Activated CD4-positive, alpha-beta T cell treated with anti-CD3 and anti-CD28 coated beads, Interleukin-2, Interleukin-6, amounts not matched to agents 100 ng/mL and 50 ng/mL, durations not matched to agents 16 hours and 8 hours (primary cell): ENCODE data around the gene ASIP.
A peak's percentile ranks its signal among the peaks of the same experiment; 100 is the strongest.
"Not testable (repeated sequence)": the region's sequence is repeated elsewhere in the genome, so short reads cannot be mapped to it uniquely, and the experiment has no call there.

Experiments used
- DNase-seq: peaks from one replicate; pipeline ENCODE4 v3.0.0-alpha.2; 2020

Gene ASIP

DNA sequence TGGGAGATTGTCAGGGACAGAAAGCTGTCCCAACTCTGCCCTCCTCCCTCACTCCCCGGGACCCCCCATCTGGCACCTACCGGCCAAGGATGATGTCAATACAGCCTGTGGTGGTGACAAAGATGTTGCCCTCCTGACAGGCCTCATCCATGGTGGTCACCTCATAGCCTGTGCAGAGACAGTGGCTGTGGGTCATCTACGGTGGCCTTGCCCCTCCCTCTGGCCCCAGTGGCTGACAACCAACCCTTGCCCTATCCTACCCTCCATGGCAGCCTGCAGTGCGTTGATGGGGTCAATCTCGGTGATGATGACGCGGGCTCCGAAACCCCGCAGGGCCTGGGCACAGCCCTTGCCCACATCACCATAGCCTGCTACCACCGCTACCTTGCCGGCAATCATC lies 49.2 kb downstream of the ASIP start:
- no peak for DNase-seq

GRCh38 chr20:34292496-34292895 lies 51.3 kb downstream of the ASIP start:
- no peak for DNase-seq

DNA sequence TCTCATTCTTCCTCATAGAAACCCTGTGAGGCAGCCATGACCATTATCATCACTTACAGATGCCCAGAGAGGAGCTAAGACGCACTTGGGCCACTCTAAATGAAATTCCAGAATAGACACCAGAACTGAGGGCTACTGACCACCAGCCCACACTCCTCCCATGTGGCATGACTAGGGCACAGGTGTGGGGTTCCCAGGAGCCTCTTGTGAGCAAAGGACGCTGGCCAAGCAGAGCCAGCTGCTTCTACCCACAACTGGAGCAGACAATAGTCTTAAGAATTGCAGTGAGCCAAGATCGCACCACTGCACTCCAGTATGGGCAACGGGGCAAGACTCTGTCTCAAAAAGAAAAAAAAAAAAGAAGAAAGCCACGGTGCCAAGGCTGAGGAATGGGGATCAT lies 51.9 kb downstream of the ASIP start:
- no peak for DNase-seq

GRCh38 chr20:34293589-34293988 lies 52.4 kb downstream of the ASIP start:
- no peak for DNase-seq

DNA sequence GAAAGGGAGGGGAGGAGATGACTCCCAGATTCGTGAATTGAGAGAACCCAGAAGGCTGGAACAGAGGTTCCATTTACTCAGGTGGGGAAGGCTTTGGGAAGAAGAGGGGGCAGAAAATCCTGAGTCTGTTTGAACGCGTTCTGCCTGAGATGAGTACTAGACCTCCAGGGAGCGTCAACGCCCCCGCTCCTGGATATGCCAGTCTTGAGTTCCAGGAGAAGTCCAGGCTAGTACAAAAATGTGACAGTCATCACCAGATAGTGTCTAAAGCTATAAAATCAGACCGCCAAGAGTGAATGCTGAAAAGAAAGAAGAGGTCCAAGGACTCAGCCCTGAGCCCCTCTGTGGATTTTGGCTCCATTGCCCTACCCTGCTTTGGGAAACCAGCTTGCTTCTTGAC lies 53.3 kb downstream of the ASIP start:
- no peak for DNase-seq

DNA sequence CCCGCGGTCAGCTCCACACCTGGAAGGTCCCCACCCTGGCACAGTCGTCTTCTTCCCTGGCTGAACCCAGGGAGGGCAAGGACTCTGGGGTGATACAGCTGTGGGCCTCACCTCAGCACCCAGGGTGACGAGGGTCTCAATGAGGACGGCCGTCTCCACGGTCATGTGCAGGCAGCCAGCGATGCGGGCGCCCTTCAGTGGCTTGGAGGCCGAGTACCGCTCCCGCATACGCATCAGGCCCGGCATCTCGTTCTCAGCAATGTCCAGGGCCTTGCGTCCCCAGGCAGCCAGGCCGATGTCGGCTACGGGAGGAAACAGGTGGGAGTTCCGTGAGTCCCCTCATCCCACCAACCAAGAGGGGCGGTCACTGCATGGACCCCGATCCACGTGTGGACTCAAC lies 54.1 kb downstream of the ASIP start:
- DNase-seq = no peak

- no peak for DNase-seq
These were observed 55.2 kb downstream of the ASIP start for GRCh38 chr20:34296468-34296867.

DNA sequence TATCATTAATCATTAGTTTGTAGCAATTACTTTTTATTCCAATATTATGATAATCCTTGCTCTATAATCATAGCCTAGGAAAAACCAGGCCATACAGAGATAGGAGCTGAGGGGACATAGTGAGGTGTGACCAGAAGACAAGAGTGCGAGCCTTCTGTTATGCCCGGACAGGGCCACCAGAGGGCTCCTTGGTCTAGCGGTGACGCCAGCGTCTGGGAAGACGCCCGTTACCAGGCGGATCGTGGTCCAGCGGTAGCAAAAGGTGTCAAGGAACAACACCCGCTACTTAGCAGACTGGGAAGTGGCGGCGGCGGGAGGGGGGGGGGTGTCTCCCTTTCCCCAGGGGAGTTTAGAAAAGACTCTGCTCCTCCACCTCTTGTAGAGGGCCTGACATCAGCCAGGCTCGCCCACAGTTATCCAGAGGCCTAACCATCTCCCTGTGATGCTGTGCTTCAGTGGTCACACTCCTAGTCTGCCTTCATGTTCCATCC lies 57.1 kb downstream of the ASIP start:
- DNase-seq = not testable (repeated sequence)

DNA sequence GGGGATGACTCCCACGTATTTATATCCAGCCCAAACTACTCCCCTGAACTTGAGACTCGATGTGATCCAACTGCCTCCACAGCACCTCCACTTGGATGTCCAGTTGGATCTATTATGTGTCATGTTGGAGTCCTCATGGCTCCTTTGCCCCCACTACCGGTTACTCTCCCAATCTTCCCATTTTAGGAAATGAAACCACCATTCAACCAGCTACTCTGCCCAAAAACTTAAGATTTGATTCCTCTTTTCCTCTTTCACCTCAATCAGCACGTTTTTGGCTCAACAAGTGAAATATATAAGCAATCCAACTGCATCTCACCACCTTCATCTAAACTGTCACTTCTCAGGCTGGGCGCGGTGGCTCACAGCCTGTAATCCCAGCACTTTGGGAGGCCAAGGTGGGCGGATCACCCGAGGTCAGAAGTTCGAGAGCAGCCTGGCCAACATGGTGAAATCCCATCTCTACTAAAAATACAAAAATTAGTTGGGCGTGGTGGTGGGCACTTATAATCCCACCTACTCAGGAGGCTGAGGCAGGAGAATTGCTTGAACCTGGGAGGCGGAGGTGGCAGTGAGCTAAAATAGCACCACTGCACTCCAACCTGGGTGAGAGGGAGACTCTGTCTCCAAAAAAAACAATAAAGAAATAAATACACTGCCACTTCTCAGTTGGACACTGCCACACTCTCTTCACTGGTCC lies 58.5 kb downstream of the ASIP start:
- DNase-seq = no peak

DNA sequence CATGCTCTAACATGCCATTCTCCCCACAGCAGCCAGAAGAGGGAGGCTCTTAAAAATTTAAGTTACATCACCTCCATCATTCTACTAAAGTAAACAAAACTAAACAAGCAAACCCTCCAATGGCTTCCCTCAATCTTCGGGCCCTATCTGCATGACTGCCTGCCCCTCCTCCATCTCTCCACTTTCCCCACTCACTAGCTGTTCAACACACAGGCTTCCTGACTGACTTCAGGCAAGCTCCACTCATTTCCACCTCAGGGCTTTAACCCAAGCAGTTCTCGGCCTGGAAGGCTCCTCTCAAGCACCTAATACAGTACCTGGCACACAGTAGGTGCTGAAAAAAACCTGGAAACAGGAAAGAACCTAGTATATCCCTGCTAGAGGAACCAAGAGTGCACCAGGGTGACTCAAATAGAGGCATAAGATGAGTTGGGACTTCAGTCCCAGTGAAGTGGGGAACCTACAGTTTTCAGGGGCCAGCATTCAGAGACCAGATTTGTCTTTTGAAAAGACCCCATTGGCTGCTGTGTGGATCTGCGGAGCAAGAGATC lies 59.1 kb downstream of the ASIP start:
- DNase-seq = no peak

GRCh38 chr20:34300809-34301586 lies 59.8 kb downstream of the ASIP start:
- DNase-seq = no peak

GRCh38 chr20:34301587-34302311 lies 60.5 kb downstream of the ASIP start:
- DNase-seq = no peak

- peak; percentile 15 for DNase-seq
These were observed 61.1 kb downstream of the ASIP start for GRCh38 chr20:34302312-34302722.

- DNase-seq = peak; percentile 97
These were observed 61.7 kb downstream of the ASIP start, which contains the start of gene AHCY for GRCh38 chr20:34302723-34303533. Gene AHCY (minus strand): TSS chr20:34303355. CDS start chr20:34303270, 85 bp downstream.

DNA sequence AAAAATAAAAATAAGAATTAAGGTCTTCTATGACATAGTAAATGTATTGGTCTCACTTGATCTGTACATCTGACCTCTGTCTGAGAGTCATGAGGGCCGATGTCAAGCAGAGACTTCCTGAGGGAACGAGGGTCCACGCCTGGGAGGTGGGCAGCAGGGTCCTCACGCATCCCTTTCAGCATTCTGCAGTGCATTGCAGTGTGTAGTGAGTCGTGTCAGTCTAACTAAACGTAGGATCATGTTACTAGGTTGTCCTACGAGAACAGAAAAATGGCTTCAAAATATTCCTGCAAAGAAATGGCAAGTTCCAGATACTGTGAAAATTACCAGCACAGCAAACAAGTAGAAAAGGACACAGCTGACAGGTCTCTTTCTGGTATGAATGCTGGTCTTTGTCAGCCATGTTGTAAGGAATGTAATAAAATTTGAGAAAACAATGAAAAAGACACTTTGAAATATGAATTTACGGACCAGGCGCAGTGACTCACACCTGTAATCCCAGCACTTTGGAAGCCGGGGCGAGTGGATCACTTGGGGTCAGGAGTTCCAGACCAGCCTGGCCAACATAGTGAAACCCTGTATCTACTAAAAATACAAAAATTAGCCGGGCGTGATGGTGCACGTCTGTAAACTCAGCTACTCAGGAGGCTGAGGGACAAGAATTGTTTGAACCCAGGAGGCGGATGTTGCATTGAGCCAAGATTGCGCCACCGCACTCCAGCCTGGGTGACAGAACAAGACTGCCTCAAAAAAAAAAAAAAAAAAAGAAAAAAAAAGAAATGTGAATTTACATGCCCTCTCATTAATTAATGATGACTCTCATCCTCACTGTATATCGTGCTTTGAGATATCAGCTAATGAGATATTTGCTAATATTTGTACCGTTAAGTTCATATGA lies 64.4 kb downstream of the ASIP start:
- no peak for DNase-seq

DNA sequence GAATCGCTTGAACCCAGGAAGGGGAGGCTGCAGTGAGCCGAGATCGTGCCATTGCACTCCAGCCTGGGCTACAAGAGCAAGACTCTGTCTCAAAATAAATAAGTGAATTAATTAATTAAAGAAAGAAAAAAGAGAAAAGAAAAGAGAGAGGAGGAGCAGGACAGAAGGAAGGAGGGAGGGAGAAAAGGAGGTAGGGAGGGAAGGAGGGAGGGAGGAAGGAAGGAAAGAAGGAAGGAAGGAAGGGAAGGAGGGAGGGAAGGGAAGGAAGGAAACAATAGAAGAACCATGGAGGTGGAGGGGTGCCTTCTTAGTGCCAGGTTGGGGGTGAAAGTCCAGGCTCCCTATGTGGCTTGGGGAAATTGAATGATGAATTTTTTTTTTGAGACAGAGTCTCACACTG lies 68.5 kb downstream of the ASIP start:
- no peak for DNase-seq

GRCh38 chr20:34310481-34311117 lies 69.4 kb downstream of the ASIP start:
- DNase-seq = no peak

DNA sequence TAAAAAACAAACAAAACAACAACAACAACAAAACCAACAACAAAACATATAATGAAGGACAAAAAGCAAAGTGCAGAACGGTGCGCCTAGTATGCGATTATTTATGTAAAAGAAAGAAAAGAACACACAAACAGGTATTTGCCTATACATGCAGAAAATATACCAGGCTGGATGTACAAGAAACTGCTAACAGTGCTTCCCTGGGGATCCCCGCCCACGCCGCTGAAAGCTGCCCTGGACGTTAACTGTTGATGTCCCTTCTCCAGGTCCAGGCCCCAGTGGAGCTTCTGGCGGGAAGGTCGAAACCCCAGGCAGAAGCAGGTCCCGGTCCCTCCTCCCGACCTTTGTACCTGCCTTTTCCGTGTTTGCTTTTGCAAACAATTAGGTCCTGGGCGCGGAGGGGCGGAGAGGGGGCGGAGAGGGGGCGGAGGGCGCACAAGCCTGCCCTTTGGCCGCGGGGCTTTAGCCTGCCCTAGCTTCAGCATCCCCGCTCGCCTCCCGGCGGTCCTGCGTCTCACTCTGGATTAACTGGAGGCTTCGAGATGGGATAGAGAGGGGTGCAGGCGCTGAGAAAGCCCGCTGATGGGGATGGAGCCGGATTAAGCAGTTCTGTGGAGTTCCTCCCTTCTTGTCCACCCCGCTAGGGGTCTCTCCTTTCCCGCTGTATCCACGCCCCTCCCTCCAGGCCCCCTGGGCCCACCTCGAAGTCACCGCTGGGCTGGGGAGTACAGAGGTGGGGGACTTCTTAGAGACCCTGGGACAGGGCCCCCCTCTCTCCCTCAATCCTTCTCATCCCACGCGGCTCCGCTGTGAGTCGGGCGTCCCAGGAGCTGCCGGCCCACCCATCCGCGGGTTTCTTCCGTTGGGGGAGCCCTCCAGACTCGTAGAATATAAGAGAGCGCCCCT lies 70.1 kb downstream of the ASIP start:
- DNase-seq = no peak

DNA sequence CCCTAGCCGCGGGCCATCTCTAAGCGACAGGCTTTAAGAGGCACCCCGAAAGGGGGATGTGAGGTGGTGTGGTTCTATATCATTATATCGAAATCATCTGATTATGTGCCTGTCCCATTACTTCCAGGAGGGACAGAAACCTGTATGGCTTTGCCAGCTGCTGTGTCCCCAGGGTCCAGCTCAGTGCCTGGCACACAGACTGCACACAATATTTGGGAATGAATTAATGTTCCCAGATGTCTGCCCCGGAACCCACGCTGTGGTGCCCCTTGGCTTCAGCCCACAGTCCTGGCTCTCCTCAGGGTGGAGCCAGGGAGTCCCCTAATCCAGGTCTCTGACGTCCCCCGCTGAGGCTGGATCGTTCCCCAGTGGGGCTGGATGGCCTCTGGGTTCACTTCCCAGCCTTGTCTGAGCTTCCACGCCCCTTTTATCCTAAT lies 70.8 kb downstream of the ASIP start:
- DNase-seq = no peak
